ENCODE data around the gene STXBP4. TPM values are rescaled to one million over a fixed set of nuclear protein-coding genes. Genes with fewer than 3 reads are reported as not detected.

Gene STXBP4
- total and polyA plus RNA-seq, 3 experiments from 2014 or later = 2.8 to 7.5 (median 6.9) TPM

- DNase-seq = no peak
- ChIA-PET CTCF (interaction anchor here (1.8 kb wide), 1 partner anchor 8 kb away, joined by 6 read pairs; no protein-coding TSS in a partner anchor), POLR2A (no interaction called here)
- Mint-ChIP-seq H3K9me3 (peaks cover 0 to 4% (median 0%) of the 10 kb centered on the region in 5 donors), H3K27ac (no peak overlapping the region), H3K4me1 (peaks cover 0 to 2% (median 0%) of the 10 kb centered on the region in 3 donors), H3K27me3 (no peaks in the 10 kb centered on the region), H3K36me3 (peaks cover 0 to 2% (median 0%) of the 10 kb centered on the region in 3 donors), H3K4me3 (no peak overlapping the region)
- Histone ChIP-seq H3K27ac (ENCODE audit: low read depth, low read length) (no peak overlapping the region), H3K4me3 (ENCODE audit: low read length) (no peak overlapping the region), H3K9me3 (ENCODE audit: low read length) (no peaks in the 10 kb centered on the region), H3K27me3 (ENCODE audit: insufficient read depth, low read length, poor library complexity, severe bottlenecking) (no peaks in the 10 kb centered on the region), H3K4me1 (ENCODE audit: insufficient read depth, low read length) (no peaks in the 10 kb centered on the region), H3K36me3 (ENCODE audit: insufficient read depth, low read length) (no peaks in the 10 kb centered on the region)
These were observed 16.9 kb downstream of the STXBP4 start for GRCh38 chr17:54985476-54985875.

- Histone ChIP-seq H3K36me3 (ENCODE audit: insufficient read depth, low read length) (no peaks in the 10 kb centered on the region), H3K27ac (ENCODE audit: low read depth, low read length) (no peak overlapping the region), H3K9me3 (ENCODE audit: low read length) (no peaks in the 10 kb centered on the region), H3K4me1 (ENCODE audit: insufficient read depth, low read length) (no peaks in the 10 kb centered on the region), H3K4me3 (ENCODE audit: low read length) (no peak overlapping the region), H3K27me3 (ENCODE audit: insufficient read depth, low read length, poor library complexity, severe bottlenecking) (no peaks in the 10 kb centered on the region)
- Mint-ChIP-seq H3K4me3 (no peak overlapping the region), H3K27ac (no peak overlapping the region), H3K9me3 (no peaks in the 10 kb centered on the region), H3K36me3 (peaks cover 0 to 9% (median 5%) of the 10 kb centered on the region in 3 donors), H3K4me1 (no peaks in the 10 kb centered on the region), H3K27me3 (no peaks in the 10 kb centered on the region)
- DNase-seq = no peak
- CTCF ChIA-PET = interaction anchor here (1.0 kb wide), 1 partner anchor 15 kb away, joined by 3 read pairs; no protein-coding TSS in a partner anchor
- POLR2A ChIA-PET = no interaction called here
These were observed 21.6 kb downstream of the STXBP4 start for GRCh38 chr17:54990118-54990517.

GRCh38 chr17:54991567-54991966 is 23.0 kb downstream of the STXBP4 start:
- Mint-ChIP-seq H3K36me3 (peaks cover 0 to 10% (median 5%) of the 10 kb centered on the region in 3 donors), H3K27ac (no peak overlapping the region), H3K9me3 (no peaks in the 10 kb centered on the region), H3K4me3 (no peak overlapping the region), H3K27me3 (no peaks in the 10 kb centered on the region), H3K4me1 (no peaks in the 10 kb centered on the region)
- ChIA-PET POLR2A (no interaction called here), CTCF (interaction anchor here (0.7 to 6.0 kb wide), 6 partner anchors 11 to 366 kb away, joined by 3 to 34 read pairs (median 10); no protein-coding TSS in a partner anchor)
- no peak for DNase-seq
- no peak overlapping the region for H3K27ac ChIP-seq (ENCODE audit: low read depth, low read length)
- H3K27me3 ChIP-seq (ENCODE audit: insufficient read depth, low read length, poor library complexity, severe bottlenecking) = no peaks in the 10 kb centered on the region
- no peaks in the 10 kb centered on the region for H3K36me3 ChIP-seq (ENCODE audit: insufficient read depth, low read length)
- no peaks in the 10 kb centered on the region for H3K9me3 ChIP-seq (ENCODE audit: low read length)
- no peak overlapping the region for H3K4me3 ChIP-seq (ENCODE audit: low read length)
- H3K4me1 ChIP-seq (ENCODE audit: insufficient read depth, low read length) = no peaks in the 10 kb centered on the region

GRCh38 chr17:54992797-54993639 is 24.5 kb downstream of the STXBP4 start:
- ChIA-PET CTCF (interaction anchor here (0.8 to 6.0 kb wide), 12 partner anchors 9 to 521 kb away, joined by 3 to 34 read pairs (median 8); no protein-coding TSS in a partner anchor), POLR2A (interaction anchor here (1.0 kb wide), 1 partner anchor 19 kb away, joined by 3 read pairs; no protein-coding TSS in a partner anchor)
- Mint-ChIP-seq H3K4me1 (no peaks in the 10 kb centered on the region), H3K4me3 (no peak overlapping the region), H3K27me3 (no peaks in the 10 kb centered on the region), H3K27ac (no peak overlapping the region), H3K36me3 (peaks cover 0 to 10% (median 5%) of the 10 kb centered on the region in 3 donors), H3K9me3 (no peaks in the 10 kb centered on the region)
- Histone ChIP-seq H3K27me3 (ENCODE audit: insufficient read depth, low read length, poor library complexity, severe bottlenecking) (no peaks in the 10 kb centered on the region), H3K36me3 (ENCODE audit: insufficient read depth, low read length) (no peaks in the 10 kb centered on the region), H3K4me3 (ENCODE audit: low read length) (no peak overlapping the region), H3K4me1 (ENCODE audit: insufficient read depth, low read length) (no peaks in the 10 kb centered on the region), H3K27ac (ENCODE audit: low read depth, low read length) (no peak overlapping the region), H3K9me3 (ENCODE audit: low read length) (no peaks in the 10 kb centered on the region)
- peak in 2 of 5 donors; percentile 37 to 39 for DNase-seq

GRCh38 chr17:54996441-54996840 is 27.9 kb downstream of the STXBP4 start:
- Mint-ChIP-seq H3K9me3 (no peaks in the 10 kb centered on the region), H3K27me3 (no peaks in the 10 kb centered on the region), H3K4me3 (no peak overlapping the region), H3K36me3 (peaks cover 0 to 19% (median 10%) of the 10 kb centered on the region in 3 donors), H3K4me1 (no peaks in the 10 kb centered on the region), H3K27ac (no peak overlapping the region)
- CTCF ChIA-PET = interaction anchor here (6.0 kb wide), 1 partner anchor 352 kb away, joined by 34 read pairs; no protein-coding TSS in a partner anchor
- Histone ChIP-seq H3K4me1 (ENCODE audit: insufficient read depth, low read length) (no peaks in the 10 kb centered on the region), H3K9me3 (ENCODE audit: low read length) (no peaks in the 10 kb centered on the region), H3K27ac (ENCODE audit: low read depth, low read length) (no peak overlapping the region), H3K36me3 (ENCODE audit: insufficient read depth, low read length) (no peaks in the 10 kb centered on the region), H3K27me3 (ENCODE audit: insufficient read depth, low read length, poor library complexity, severe bottlenecking) (no peaks in the 10 kb centered on the region), H3K4me3 (ENCODE audit: low read length) (no peak overlapping the region)
- POLR2A ChIA-PET = no interaction called here
- no peak for DNase-seq

GRCh38 chr17:55002458-55002857 is 33.9 kb downstream of the STXBP4 start:
- H3K4me1 Mint-ChIP-seq = no peaks in the 10 kb centered on the region
- DNase-seq = no peak
- CTCF ChIA-PET = interaction anchor here (2.7 kb wide), 1 partner anchor 10 kb away, joined by 12 read pairs; no protein-coding TSS in a partner anchor

GRCh38 chr17:55004484-55004883 is 35.9 kb downstream of the STXBP4 start:
- Histone ChIP-seq H3K9me3 (ENCODE audit: low read length) (no peaks in the 10 kb centered on the region), H3K4me3 (ENCODE audit: low read length) (no peak overlapping the region), H3K27ac (ENCODE audit: low read depth, low read length) (no peak overlapping the region), H3K4me1 (ENCODE audit: insufficient read depth, low read length) (no peaks in the 10 kb centered on the region), H3K27me3 (ENCODE audit: insufficient read depth, low read length, poor library complexity, severe bottlenecking) (no peaks in the 10 kb centered on the region), H3K36me3 (ENCODE audit: insufficient read depth, low read length) (no peaks in the 10 kb centered on the region)
- H3K27ac Mint-ChIP-seq = peak overlapping the region in 1 of 8 donors; percentile 41
- no peaks in the 10 kb centered on the region for H3K9me3 Mint-ChIP-seq
- DNase-seq = no peak
- H3K4me1 Mint-ChIP-seq = no peaks in the 10 kb centered on the region
- no peak overlapping the region for H3K4me3 Mint-ChIP-seq
- ChIA-PET CTCF (no interaction called here), POLR2A (no interaction called here)
- peaks cover 0 to 22% (median 11%) of the 10 kb centered on the region in 3 donors for H3K36me3 Mint-ChIP-seq
- no peaks in the 10 kb centered on the region for H3K27me3 Mint-ChIP-seq

More at GRCh38 chr17:55002458-55002857, 33.9 kb downstream of the STXBP4 start:
- Mint-ChIP-seq H3K27ac (no peak overlapping the region), H3K27me3 (no peaks in the 10 kb centered on the region), H3K9me3 (no peaks in the 10 kb centered on the region), H3K4me3 (no peak overlapping the region), H3K36me3 (peaks cover 0 to 12% (median 5%) of the 10 kb centered on the region in 3 donors)
- H3K27ac ChIP-seq (ENCODE audit: low read depth, low read length) = no peak overlapping the region
- H3K4me3 ChIP-seq (ENCODE audit: low read length) = no peak overlapping the region
- H3K9me3 ChIP-seq (ENCODE audit: low read length) = no peaks in the 10 kb centered on the region
- H3K27me3 ChIP-seq (ENCODE audit: insufficient read depth, low read length, poor library complexity, severe bottlenecking) = no peaks in the 10 kb centered on the region
- H3K36me3 ChIP-seq (ENCODE audit: insufficient read depth, low read length) = no peaks in the 10 kb centered on the region
- POLR2A ChIA-PET = no interaction called here
- H3K4me1 ChIP-seq (ENCODE audit: insufficient read depth, low read length) = no peaks in the 10 kb centered on the region

- H3K36me3 ChIP-seq (ENCODE audit: insufficient read depth, low read length) = no peaks in the 10 kb centered on the region
- Mint-ChIP-seq H3K9me3 (no peaks in the 10 kb centered on the region), H3K36me3 (peaks cover 0 to 16% (median 8%) of the 10 kb centered on the region in 3 donors), H3K27me3 (no peaks in the 10 kb centered on the region), H3K4me1 (no peaks in the 10 kb centered on the region), H3K27ac (no peak overlapping the region), H3K4me3 (no peak overlapping the region)
- no peak overlapping the region for H3K27ac ChIP-seq (ENCODE audit: low read depth, low read length)
- DNase-seq = no peak
- CTCF ChIA-PET = interaction anchor here (0.7 kb wide), 2 partner anchors 11 to 16 kb away, joined by 3 read pairs; no protein-coding TSS in a partner anchor
- H3K4me3 ChIP-seq (ENCODE audit: low read length) = no peak overlapping the region
- POLR2A ChIA-PET = no interaction called here
- no peaks in the 10 kb centered on the region for H3K27me3 ChIP-seq (ENCODE audit: insufficient read depth, low read length, poor library complexity, severe bottlenecking)
- H3K9me3 ChIP-seq (ENCODE audit: low read length) = no peaks in the 10 kb centered on the region
- H3K4me1 ChIP-seq (ENCODE audit: insufficient read depth, low read length) = no peaks in the 10 kb centered on the region
These were observed 37.0 kb downstream of the STXBP4 start for GRCh38 chr17:55005520-55005919.
